ENCODE data around the gene ZBTB24. TPM values are rescaled to one million over a fixed set of nuclear protein-coding genes. Genes with fewer than 3 reads are reported as not detected.

Gene ZBTB24
- total RNA-seq, 1 donor from 2014 or later = 4.1 TPM

- DNase-seq (ENCODE audit: low read depth in 2 of 2) = no peak
Measured at GRCh38 chr6:109424946-109425345, 58.1 kb downstream of the ZBTB24 start.

- DNase-seq (ENCODE audit: low read depth in 2 of 2) = no peak
Measured at GRCh38 chr6:109421184-109421583, 61.8 kb downstream of the ZBTB24 start.

GRCh38 chr6:109420751-109421150 lies 62.3 kb downstream of the ZBTB24 start:
- DNase-seq (ENCODE audit: low read depth in 2 of 2) = no peak

- DNase-seq (ENCODE audit: low read depth in 2 of 2) = no peak
Measured at GRCh38 chr6:109417646-109418045, 65.4 kb downstream of the ZBTB24 start.

Other genes starting within 250 kb of the ZBTB24 start
- gene CD164, start 100.8 kb downstream of the ZBTB24 start, total RNA-seq = 122 and 135 TPM in 2 replicates
- gene PPIL6, start 42.6 kb downstream of the ZBTB24 start, total RNA-seq = 0.39 and 0.76 TPM in 2 replicates
- 4.9 and 8.9 TPM in 2 replicates for gene SMPD2, start 42.5 kb downstream of the ZBTB24 start, total RNA-seq
- gene MICAL1, start 27.4 kb downstream of the ZBTB24 start, total RNA-seq = 16.8 and 19.5 TPM in 2 replicates
- gene AK9, start 208.0 kb upstream of the ZBTB24 start, total RNA-seq = 3.1 and 3.5 TPM in 2 replicates
- gene FIG4, start 208.1 kb upstream of the ZBTB24 start, total RNA-seq = 8.2 and 10.7 TPM in 2 replicates

All from dermis microvascular lymphatic vessel endothelial cell (primary cell).